ENCODE measurements around the gene TDRD9.

GRCh38 chr14:104066719-104067295 is 138.6 kb downstream of the TDRD9 start:
- TF ChIP-seq POLR2A (IDR thresholded peaks at IDR 0.05; ENCODE audit: low read length) = no peak
- TF ChIP-seq GATA1 (IDR thresholded peaks at IDR 0.05; ENCODE audit: low read depth, low read length) = no peak

Data from erythroblast (primary cell).